Measurements from ENCODE around the gene KLHL2. TPM values are rescaled to one million over a fixed set of nuclear protein-coding genes. Genes with fewer than 3 reads are reported as not detected.

KLHL2 gene
- total and polyA plus RNA-seq, 2 experiments from 2014 or later, result 7.1 to 14.8 TPM

- Histone ChIP-seq H3K9me2 (ENCODE audit: insufficient read depth) (no peaks in the 10 kb centered on the region; the same call in 1 of the 2 replicates), H3K27ac (ENCODE audit: low read depth) (no peak overlapping the region), H3K4me2 (no peak overlapping the region), H3K27me3 (ENCODE audit: insufficient read depth) (no peaks in the 10 kb centered on the region), H3K79me2 (replicated peaks; ENCODE audit: insufficient read depth) (no peaks in the 10 kb centered on the region), H3K4me3 (no peak overlapping the region), H4K20me1 (replicated peaks; ENCODE audit: insufficient read depth) (no peaks in the 10 kb centered on the region), H3K4me1 (ENCODE audit: insufficient read depth) (peaks cover 12% of the 10 kb centered on the region), H3K36me3 (ENCODE audit: insufficient read depth) (no peaks in the 10 kb centered on the region), H2AFZ (no peak overlapping the region), H3F3A (replicated peaks; ENCODE audit: low read depth) (no peaks in the 10 kb centered on the region)
- no peaks in the 10 kb centered on the region; the same call in 2 of the 3 replicates for H3K9me3 Mint-ChIP-seq
- H3K27ac Mint-ChIP-seq, result no peak overlapping the region
- ATAC-seq (no peak), DNase-seq (ENCODE audit: low spot score) (no peak)
- peaks cover 16% of the 10 kb centered on the region for H3K4me1 Mint-ChIP-seq
- no peak overlapping the region for H3K4me3 Mint-ChIP-seq
- no peaks in the 10 kb centered on the region for H3K36me3 Mint-ChIP-seq (ENCODE audit: low read depth)
- H3K27me3 Mint-ChIP-seq (ENCODE audit: insufficient read depth, low read depth, poor library complexity), result no peaks in the 10 kb centered on the region
- TF ChIP-seq ETS1 (IDR thresholded peaks at IDR 0.05), result no peak
- no peak for TF ChIP-seq REST (IDR thresholded peaks at IDR 0.05; ENCODE audit: unreplicated experiment)
- TF ChIP-seq ZNF331 (CRISPR knock-in tag; IDR thresholded peaks at IDR 0.05; ENCODE audit: low read depth), result no peak
- TF ChIP-seq EZH2 (IDR thresholded peaks at IDR 0.05; ENCODE audit: low read depth, unreplicated experiment), result no peak
Observed at GRCh38 chr4:165369522-165369921, 162.2 kb downstream of the KLHL2 start.

- Mint-ChIP-seq H3K9me3 (no peaks in the 10 kb centered on the region; the same call in 2 of the 3 replicates), H3K4me1 (peaks cover 16% of the 10 kb centered on the region), H3K4me3 (no peak overlapping the region), H3K27me3 (ENCODE audit: insufficient read depth, low read depth, poor library complexity) (no peaks in the 10 kb centered on the region), H3K27ac (no peak overlapping the region), H3K36me3 (ENCODE audit: low read depth) (no peaks in the 10 kb centered on the region)
- Histone ChIP-seq H3K27ac (ENCODE audit: low read depth) (no peak overlapping the region), H3K79me2 (replicated peaks; ENCODE audit: insufficient read depth) (no peaks in the 10 kb centered on the region), H3K4me1 (ENCODE audit: insufficient read depth) (peaks cover 12% of the 10 kb centered on the region), H4K20me1 (replicated peaks; ENCODE audit: insufficient read depth) (no peaks in the 10 kb centered on the region), H3K36me3 (ENCODE audit: insufficient read depth) (no peaks in the 10 kb centered on the region), H3K9me2 (ENCODE audit: insufficient read depth) (no peaks in the 10 kb centered on the region), H2AFZ (no peak overlapping the region), H3K27me3 (ENCODE audit: insufficient read depth) (no peaks in the 10 kb centered on the region), H3K4me2 (no peak overlapping the region), H3F3A (replicated peaks; ENCODE audit: low read depth) (no peaks in the 10 kb centered on the region), H3K4me3 (no peak overlapping the region)
- ATAC-seq (no peak), DNase-seq (ENCODE audit: low spot score) (no peak)
- TF ChIP-seq CTCF (conservative IDR thresholded peaks at IDR 0.05; ENCODE audit: low read depth in 2 of 2) (no peak), CREB1 (CRISPR knock-in tag; IDR thresholded peaks at IDR 0.05; ENCODE audit: low read depth) (no peak), NANOG (IDR thresholded peaks at IDR 0.05; ENCODE audit: borderline replicate concordance) (no peak), EZH2 (IDR thresholded peaks at IDR 0.05; ENCODE audit: low read depth, unreplicated experiment) (no peak), ZNF331 (CRISPR knock-in tag; IDR thresholded peaks at IDR 0.05; ENCODE audit: low read depth) (no peak), ZNF462 (CRISPR knock-in tag; IDR thresholded peaks at IDR 0.05) (no peak), POLR2AphosphoS5 (IDR thresholded peaks at IDR 0.05; ENCODE audit: low read depth) (no peak)
Observed at GRCh38 chr4:165370530-165370929, 163.2 kb downstream of the KLHL2 start.

Measured in GM23338 (cell line).